Raji (cell line): ENCODE data around the gene PSME1.

Experiments
- POLR2A ChIP-seq: IDR thresholded peaks from 2 replicates; pipeline ENCODE4 v1.6.1; 2011; ENCODE audit warnings: low read depth, low read length, control low read depth; ENCODE audit not compliant: insufficient read depth

Gene PSME1

DNA sequence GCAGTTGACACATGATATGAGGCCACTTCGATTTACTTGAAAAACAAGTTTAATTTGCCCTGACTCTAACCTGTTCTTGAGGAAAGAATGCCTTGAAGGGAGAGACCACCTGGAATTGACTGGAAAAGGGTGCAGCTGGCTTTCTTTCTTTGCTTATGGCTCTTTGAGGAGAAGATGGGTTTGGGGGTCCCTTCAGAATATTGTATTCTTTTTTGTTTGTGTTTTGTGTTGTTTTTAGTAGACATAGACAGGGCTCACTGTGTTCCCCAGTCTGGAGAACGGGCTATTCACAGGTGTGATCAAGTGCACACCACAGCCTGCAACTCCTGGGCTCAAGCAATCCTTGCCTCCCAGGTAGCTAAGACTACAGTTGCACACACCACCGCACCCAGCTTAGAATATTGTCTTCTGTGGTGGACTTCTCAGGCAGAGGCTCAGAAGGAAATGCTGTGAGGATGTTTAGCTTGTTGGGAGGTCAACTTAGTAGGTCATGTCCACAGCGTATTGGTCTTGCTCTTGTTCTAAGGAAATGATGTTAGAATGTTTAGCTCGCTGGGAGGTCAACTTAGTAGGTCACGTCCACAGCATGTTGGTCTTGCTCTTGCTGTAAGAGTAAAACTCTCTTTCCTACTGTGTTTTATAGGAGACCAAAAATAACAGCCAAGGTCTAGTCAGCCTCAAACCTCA lies 19.7 kb upstream of the PSME1 start:
- TF ChIP-seq POLR2A = no peak

DNA sequence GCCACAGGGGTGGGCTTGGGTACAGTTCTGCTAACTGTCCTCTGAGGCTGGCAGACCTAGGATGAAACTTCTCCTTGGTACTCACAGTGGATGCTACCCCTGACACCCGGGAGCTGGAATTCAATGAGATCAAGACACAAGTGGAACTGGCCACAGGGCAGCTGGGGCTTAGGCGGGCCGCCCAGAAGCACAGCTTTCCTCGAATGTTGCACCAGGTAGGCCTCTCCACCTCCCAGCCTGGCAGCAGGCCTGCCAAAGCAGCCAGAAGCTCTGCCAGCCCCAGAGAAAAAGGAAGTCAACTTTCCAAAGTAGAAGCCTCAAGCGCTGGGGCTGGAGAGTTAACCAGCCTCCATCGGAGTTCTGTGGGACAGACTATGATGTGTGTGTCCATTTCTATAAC lies 18.8 kb upstream of the PSME1 start:
- TF ChIP-seq POLR2A = no peak

DNA sequence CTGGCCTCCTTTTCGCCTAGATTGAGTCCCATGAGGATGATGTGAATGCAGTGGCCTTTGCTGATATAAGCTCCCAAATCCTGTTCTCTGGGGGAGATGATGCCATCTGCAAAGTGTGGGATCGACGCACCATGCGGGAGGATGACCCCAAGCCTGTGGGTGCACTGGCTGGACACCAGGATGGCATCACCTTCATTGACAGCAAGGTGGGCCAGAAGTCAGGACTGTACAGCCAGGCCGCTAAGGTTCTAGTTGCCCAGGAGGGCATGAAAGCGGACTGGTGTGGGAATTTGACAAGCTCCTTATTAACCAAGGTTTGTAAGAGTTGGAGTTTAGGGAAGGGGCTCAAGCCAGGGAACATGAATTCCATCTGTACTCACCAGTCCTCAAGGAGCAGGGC lies 16.3 kb upstream of the PSME1 start:
- no peak for TF ChIP-seq POLR2A

DNA sequence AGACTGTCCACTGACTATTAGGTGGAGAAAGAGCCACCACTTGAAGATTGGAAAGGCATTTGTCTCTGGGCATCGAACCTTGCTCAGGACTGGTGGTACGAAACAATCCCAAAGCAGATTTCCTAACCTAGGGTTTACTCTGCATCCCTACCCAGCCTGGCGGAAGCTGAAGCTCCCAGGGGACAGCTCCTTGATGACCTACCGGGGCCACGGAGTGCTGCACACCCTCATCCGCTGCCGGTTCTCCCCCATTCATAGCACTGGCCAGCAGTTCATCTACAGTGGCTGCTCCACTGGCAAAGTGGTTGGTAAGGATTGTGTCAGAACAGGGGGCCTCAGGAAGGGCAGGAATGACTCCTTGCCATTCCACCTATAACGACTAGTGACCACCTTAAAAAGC lies 14.8 kb upstream of the PSME1 start:
- no peak for TF ChIP-seq POLR2A

DNA sequence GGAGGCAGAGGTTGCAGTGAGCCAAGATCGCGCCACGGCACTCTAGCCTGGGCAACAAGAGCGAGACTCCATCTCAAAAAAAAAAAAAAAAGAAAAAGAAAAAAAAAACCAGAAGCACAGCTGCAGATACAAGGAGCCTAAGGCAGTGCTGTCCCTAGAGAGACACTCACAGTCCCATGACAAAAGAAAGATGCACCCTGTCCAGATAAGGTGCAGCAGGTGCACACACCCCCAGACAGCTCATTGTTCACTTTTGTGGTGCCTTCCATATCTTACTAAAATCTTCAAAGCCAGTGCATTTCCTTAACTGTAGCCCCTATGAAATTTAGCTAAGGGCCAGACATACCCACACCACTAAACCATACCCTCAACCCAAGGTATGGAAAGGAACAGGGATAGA lies 13.6 kb upstream of the PSME1 start:
- TF ChIP-seq POLR2A = no peak

DNA sequence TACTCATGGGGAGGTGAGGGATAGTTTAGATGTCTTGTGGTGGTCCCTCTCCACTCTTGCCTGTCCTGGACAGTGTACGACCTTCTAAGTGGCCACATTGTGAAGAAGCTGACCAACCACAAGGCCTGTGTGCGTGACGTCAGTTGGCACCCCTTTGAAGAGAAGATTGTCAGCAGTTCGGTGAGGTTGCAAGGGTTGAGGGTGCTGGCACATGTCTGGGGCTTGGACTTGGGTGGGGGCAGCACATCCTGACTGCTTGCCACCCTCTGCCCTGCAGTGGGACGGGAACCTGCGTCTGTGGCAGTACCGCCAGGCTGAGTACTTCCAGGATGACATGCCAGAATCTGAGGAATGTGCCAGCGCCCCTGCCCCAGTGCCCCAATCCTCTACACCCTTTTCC lies 13.1 kb upstream of the PSME1 start:
- TF ChIP-seq POLR2A = no peak

DNA sequence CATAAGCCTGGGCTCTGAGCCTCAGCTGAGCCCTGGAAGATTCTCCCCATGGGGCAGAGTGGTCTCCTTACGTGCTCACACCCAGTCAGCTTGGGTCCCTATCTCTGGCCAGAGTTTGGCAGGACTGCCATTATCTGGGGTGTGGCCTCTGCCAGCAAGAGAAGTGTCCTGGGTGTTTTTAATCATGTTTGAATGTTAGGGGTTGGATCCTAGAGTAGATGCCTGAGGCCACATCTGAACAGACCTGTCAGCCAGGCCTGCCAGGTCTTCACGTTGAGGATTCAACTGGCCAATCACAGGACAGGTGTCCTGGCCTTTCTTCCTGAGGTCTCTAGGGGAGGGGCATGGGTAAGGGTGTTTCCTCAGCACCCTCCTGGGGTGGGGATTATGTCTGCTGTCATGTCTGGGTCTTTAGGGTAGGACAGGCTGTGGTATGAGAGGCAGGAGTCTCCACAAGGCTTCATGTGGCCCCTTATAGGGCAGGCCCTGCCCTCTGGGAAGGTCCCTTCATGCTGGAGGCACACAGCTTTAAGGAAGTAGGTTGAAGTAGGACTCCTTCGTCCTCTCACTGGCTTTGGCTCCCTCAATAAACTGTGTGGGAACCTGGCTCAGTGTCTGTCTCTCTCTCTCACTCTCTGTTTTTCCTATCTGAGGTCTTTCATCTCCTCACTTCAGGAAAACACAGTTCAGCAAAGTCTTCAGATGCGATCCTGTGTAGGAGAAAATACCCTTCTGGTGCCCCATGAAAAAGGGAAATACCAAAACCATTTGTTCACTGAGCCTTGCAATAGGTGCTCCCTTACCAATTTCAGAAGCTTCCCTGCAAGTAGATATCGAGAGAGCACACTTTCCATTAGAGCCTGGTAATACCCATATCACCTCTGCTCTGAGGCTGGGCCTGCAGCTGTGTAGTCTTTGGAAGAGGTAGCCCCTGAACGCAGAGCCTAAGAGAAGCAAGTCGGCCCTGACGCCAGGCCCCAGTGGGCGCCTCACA lies 12.3 kb upstream of the PSME1 start:
- no peak for TF ChIP-seq POLR2A

DNA sequence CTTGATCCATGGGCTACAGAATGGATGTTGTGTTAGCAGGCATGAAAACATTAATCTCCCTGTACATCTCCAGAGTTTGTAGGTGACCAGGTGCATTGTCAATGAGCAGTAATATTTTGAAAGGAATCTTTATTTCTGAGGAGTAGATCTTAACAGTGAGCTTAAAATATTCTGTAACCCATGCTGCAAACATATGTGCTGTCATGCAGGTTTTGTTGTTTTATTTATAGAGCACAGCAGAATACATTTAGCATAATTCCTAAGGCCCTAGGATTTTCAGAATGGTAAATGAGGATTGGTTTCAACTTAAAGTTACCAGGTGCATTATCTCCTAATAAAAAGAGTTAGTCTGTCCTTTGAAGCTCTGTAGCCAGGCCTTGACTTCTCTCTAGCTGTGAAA lies 9.1 kb upstream of the PSME1 start:
- no peak for TF ChIP-seq POLR2A

DNA sequence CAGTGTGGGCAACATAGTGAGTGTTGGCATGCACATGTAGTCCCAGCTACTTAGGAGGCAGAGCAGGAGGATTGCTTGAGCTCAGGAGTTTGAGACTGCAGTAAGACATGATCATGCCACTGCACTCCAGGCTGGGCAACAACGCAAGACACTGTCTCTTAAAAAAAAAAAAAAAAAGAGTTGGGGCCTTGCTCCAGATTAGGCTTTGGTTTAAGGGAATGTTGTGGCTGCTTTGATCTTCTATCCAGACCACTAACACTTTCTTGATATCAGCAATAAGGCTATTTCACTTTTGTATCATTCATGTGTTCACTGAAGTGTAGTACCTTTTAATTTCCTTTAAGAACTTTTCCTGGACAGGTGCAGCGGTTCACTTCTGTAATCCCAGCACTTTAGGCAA lies 8.3 kb upstream of the PSME1 start:
- no peak for TF ChIP-seq POLR2A

DNA sequence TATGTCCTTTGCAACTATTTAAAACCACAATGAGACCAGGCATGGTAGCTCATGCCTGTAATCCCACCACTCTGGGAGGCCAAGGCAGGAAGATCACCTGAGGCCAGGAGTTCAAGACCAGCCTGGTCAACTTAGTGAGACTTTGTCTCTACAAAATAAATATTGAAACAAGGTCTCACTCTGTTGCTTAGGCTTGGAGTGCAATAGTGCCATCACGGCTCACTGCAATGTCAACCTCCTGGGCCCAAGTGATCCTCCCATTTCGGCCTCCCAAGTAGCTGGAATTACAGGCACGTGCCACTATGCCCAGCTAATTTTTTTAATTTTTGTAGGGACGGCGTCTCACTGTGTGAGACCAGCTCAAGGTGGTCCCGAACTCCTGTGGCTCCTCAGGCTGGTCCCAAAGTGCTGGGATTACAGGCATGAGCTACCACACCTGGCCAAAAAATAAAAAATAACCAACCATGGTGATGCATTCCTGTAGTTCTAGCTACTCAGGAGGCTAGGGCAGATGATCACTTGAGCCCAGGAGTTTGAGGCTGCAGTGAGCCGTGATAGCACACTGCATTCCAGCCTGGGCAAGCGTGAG lies 6.5 kb upstream of the PSME1 start:
- no peak for TF ChIP-seq POLR2A

DNA sequence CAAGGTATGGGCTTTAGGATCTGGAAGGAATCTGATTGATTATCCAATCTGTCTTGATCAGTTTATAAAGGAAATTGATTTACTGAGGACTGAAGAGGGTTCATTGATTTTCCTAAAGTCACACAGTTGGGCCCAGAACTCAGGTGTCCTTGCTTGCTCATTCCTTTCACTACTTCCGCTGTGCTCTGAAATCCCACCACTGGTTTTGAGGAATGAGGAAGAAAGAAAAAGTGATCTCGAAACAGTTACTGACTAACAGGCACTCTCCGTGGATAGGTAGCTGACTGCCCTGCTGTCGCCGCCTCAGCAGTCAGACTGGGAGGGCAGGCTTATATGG lies 5.6 kb upstream of the PSME1 start, which contains the start of gene FITM1:
Gene FITM1, plus strand, starts transcription at position 280 of the 337 bp plus-strand sequence. CDS start 905 bp downstream, outside the sequence.
- no peak for TF ChIP-seq POLR2A

DNA sequence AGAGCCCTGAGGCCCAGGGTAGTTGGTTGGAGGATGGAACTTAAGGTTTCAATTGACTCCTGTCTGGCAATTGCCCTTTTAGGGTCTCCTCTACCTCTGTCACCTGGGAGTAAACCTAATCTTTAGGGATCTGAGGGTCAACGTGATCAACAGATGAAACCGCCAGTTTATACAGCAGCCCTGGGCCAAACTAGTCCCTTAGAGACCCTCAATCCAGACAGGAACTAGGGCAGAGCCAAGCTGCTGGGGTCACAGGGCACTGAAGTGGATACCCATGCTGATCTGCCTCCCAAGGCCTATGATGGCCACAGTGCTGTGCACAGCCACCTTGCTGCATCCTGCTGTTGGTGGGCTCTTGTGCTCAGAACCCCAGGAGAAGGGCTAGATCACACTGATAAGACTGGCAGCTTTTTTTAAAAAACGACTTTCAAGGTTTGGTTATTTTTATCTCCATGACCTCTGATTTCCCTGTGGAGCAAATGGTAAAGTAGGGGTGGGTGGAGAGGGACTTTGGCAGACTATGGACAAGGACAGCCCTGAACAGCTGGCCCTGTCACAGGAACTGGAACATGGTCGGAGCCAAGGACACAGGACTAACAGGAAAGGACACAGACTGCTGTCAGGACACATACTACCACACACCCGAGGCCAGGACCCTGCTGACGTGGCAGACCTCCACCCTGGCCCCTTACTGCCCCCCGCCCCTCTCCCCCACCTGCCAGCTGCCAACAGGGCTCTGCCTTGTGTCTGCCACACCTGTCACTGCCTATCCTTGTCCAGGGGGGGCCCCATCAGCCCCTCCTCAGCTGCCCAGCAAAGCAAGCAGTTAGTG lies 5.1 kb upstream of the PSME1 start:
- no peak for TF ChIP-seq POLR2A

DNA sequence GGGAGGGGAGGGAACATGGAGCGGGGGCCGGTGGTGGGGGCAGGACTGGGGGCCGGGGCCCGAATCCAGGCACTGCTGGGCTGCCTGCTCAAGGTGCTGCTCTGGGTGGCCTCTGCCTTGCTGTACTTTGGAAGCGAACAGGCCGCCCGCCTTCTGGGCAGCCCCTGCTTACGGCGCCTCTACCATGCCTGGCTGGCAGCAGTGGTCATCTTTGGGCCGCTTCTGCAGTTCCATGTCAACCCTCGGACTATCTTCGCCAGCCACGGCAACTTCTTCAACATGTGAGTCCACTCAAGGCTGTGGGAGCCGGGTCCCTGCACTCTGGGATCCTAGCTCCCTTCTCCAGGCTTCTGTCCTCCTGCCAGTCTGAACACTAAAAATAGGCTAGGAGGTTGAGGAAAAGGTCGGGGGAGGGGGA lies 4.4 kb upstream of the PSME1 start:
- no peak for TF ChIP-seq POLR2A

DNA sequence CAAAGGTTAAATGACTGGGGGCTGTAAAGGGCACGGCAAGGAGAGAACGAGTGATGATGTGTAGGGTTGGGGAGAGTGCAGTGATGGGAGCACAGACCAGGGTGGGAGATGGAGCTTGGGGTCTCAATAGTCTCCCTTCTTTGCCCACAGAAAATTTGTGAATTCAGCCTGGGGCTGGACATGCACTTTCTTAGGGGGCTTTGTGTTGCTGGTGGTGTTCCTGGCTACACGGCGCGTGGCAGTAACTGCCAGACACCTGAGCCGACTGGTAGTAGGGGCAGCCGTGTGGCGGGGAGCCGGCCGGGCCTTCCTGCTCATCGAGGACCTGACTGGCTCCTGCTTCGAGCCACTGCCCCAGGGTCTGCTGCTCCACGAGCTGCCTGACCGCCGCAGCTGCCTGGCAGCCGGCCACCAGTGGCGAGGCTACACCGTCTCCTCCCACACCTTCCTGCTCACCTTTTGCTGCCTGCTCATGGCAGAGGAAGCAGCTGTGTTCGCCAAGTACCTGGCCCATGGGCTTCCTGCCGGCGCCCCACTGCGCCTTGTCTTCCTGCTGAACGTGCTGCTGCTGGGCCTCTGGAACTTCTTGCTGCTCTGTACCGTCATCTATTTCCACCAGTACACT lies 3.8 kb upstream of the PSME1 start:
- TF ChIP-seq POLR2A = no peak
